WTC11 (cell line): Measurements from ENCODE around the gene OR2G2. TPM values are rescaled to one million over a fixed set of nuclear protein-coding genes. Genes with fewer than 3 reads are reported as not detected.
A peak's percentile ranks its signal among the peaks of the same experiment; 100 is the strongest.

Experiments
- ATAC-seq: fragments of 200-7000 bp; cut with Tn5 transposase; 2 replicates; pipeline ENCODE4 v1.10.0; 2021; ENCODE audit warnings: mild to moderate bottlenecking, moderate library complexity
- CTCF ChIA-PET: fragments of 300-600 bp; sonication (Branson Sonifier 250); formaldehyde crosslinking; loops from one replicate; lab custom pipeline; 2021; ENCODE audit warnings: antibody characterized with exemption; lab: Charles Lee
- POLR2A ChIA-PET: fragments of 350-600 bp; sonication (Branson Sonifier 250); formaldehyde crosslinking; loops from one replicate; lab custom pipeline; 2021; ENCODE audit warnings: antibody characterized with exemption; lab: Charles Lee
- DNase-seq: peaks from one replicate; pipeline ENCODE4 v3.0.0; 2021; ENCODE audit warnings: low spot score
- H3K27ac Mint-ChIP-seq: 2 replicates; pipeline ENCODE4 v1.8.0; 2021; ENCODE audit warnings: mixed read lengths
- H3K27me3 Mint-ChIP-seq: 2 replicates; pipeline ENCODE4 v1.8.0; 2021; ENCODE audit warnings: low read depth, mild to moderate bottlenecking, moderate library complexity, mixed read lengths
- H3K36me3 Mint-ChIP-seq: 2 replicates; pipeline ENCODE4 v1.8.0; 2021; ENCODE audit warnings: mixed read lengths
- H3K4me1 Mint-ChIP-seq: 2 replicates; pipeline ENCODE4 v1.8.0; 2022; ENCODE audit warnings: mixed read lengths
- H3K4me3 Mint-ChIP-seq: 2 replicates; pipeline ENCODE4 v1.8.0; 2021; ENCODE audit warnings: mild to moderate bottlenecking, moderate library complexity, mixed read lengths
- H3K9me3 Mint-ChIP-seq: 2 replicates; pipeline ENCODE4 v1.8.0; 2021; ENCODE audit warnings: mixed read lengths
- CBFB ChIP-seq: sonication (generic); formaldehyde crosslinking; IDR thresholded peaks from 2 replicates; pipeline ENCODE4 v1.8.1; 2022; ENCODE audit warnings: mild to moderate bottlenecking, low read depth, missing genetic modification reagents
- CDX4 ChIP-seq: fragments of 250-450 bp; sonication (Bioruptor Pico); IDR thresholded peaks from 2 replicates; pipeline ENCODE4 v1.9.0; 2021; ENCODE audit warnings: moderate library complexity, mild to moderate bottlenecking, inconsistent platforms, borderline replicate concordance
- CREM ChIP-seq: sonication (generic); formaldehyde crosslinking; IDR thresholded peaks from 2 replicates; pipeline ENCODE4 v1.8.1; 2022; ENCODE audit warnings: mild to moderate bottlenecking, missing genetic modification reagents, moderate library complexity
- GABPB1 ChIP-seq: sonication (generic); formaldehyde crosslinking; IDR thresholded peaks from 2 replicates; pipeline ENCODE4 v1.8.1; 2023; ENCODE audit warnings: mild to moderate bottlenecking, missing genetic modification reagents
- GRHL2 ChIP-seq: fragments of 250-450 bp; sonication (Bioruptor Pico); IDR thresholded peaks from 2 replicates; pipeline ENCODE4 v1.8.0; 2022; ENCODE audit warnings: mild to moderate bottlenecking, moderate library complexity; ENCODE audit not compliant: insufficient replicate concordance, severe bottlenecking
- JAZF1 ChIP-seq: fragments of 250-450 bp; sonication (Bioruptor Pico); IDR thresholded peaks from 2 replicates; pipeline ENCODE4 v1.9.0; 2021; ENCODE audit warnings: moderate library complexity, mild to moderate bottlenecking, inconsistent platforms
- MXD4 ChIP-seq: fragments of 250-450 bp; sonication (Bioruptor Pico); IDR thresholded peaks from 2 replicates; pipeline ENCODE4 v1.8.0; 2021; ENCODE audit warnings: mild to moderate bottlenecking, moderate library complexity, borderline replicate concordance
- MYBL2 ChIP-seq: sonication (generic); formaldehyde crosslinking; IDR thresholded peaks from 2 replicates; pipeline ENCODE4 v1.8.1; 2023; ENCODE audit warnings: mild to moderate bottlenecking, moderate library complexity, missing genetic modification reagents
- NFYB ChIP-seq: sonication (generic); formaldehyde crosslinking; conservative IDR thresholded peaks from 2 replicates; pipeline ENCODE4 v1.8.0; 2022; ENCODE audit warnings: low read depth, missing genetic modification reagents
- NR1H2 ChIP-seq: sonication (generic); formaldehyde crosslinking; IDR thresholded peaks from 2 replicates; pipeline ENCODE4 v1.9.0; 2021; ENCODE audit warnings: mild to moderate bottlenecking, moderate library complexity, missing genetic modification reagents
- OVOL2 ChIP-seq: fragments of 250-450 bp; sonication (Bioruptor Pico); IDR thresholded peaks from 2 replicates; pipeline ENCODE4 v1.9.0; 2021; ENCODE audit warnings: mild to moderate bottlenecking, borderline replicate concordance
- PREB ChIP-seq: sonication (generic); formaldehyde crosslinking; IDR thresholded peaks from 2 replicates; pipeline ENCODE4 v1.8.1; 2022; ENCODE audit warnings: mild to moderate bottlenecking, missing genetic modification reagents, moderate library complexity, borderline replicate concordance
- RORB ChIP-seq: fragments of 250-450 bp; sonication (Bioruptor Pico); IDR thresholded peaks from 2 replicates; pipeline ENCODE4 v1.9.0; 2021; ENCODE audit warnings: mild to moderate bottlenecking
- SMAD4 ChIP-seq: sonication (generic); formaldehyde crosslinking; IDR thresholded peaks from 2 replicates; pipeline ENCODE4 v1.8.0; 2022; ENCODE audit warnings: mild to moderate bottlenecking, missing genetic modification reagents
- STAT6 ChIP-seq: sonication (generic); formaldehyde crosslinking; conservative IDR thresholded peaks from 2 replicates; pipeline ENCODE4 v1.8.1; 2023; ENCODE audit warnings: mild to moderate bottlenecking, low read depth, missing genetic modification reagents, moderate library complexity
- ZNF219 ChIP-seq: sonication (generic); formaldehyde crosslinking; IDR thresholded peaks from 2 replicates; pipeline ENCODE4 v1.8.0; 2023; ENCODE audit warnings: missing genetic modification reagents, mild to moderate bottlenecking, borderline replicate concordance
- ZNF423 ChIP-seq: fragments of 250-450 bp; sonication (Bioruptor Pico); IDR thresholded peaks from 2 replicates; pipeline ENCODE4 v2.1.2; 2022; ENCODE audit warnings: mild to moderate bottlenecking, moderate library complexity
- ZNF425 ChIP-seq: fragments of 250-450 bp; sonication (Bioruptor Pico); conservative IDR thresholded peaks from 2 replicates; pipeline ENCODE4 v1.9.0; 2021; ENCODE audit warnings: mild to moderate bottlenecking
- ZNF512 ChIP-seq: sonication (generic); formaldehyde crosslinking; IDR thresholded peaks from 2 replicates; pipeline ENCODE4 v1.8.1; 2022; ENCODE audit warnings: missing genetic modification reagents, borderline replicate concordance
- total RNA-seq: library from RNA; stranded (reverse); gene quantifications from 3 replicates; pipeline ENCODE4 v1.2.3, GENCODE V29; 2021

Gene OR2G2
- total RNA-seq, 1 experiment from 2014 or later, result not detected

- no peak for TF ChIP-seq NR1H2
These were observed 47.6 kb upstream of the OR2G2 start (continued) for GRCh38 chr1:247540581-247540980.

- Mint-ChIP-seq H3K27me3 (no peaks in the 10 kb centered on the region), H3K4me3 (no peak overlapping the region), H3K27ac (no peak overlapping the region), H3K9me3 (0 out of 2 replicates have a peak, but pooled peaks cover 3% of the 10 kb centered on the region), H3K4me1 (peaks cover 10% of the 10 kb centered on the region), H3K36me3 (no peaks in the 10 kb centered on the region)
- ATAC-seq (no peak), DNase-seq (no peak)
- ChIA-PET POLR2A (no interaction called here), CTCF (interaction anchor here (3.8 kb wide), 1 partner anchor 11 kb away, joined by 18 read pairs; no protein-coding TSS in a partner anchor)
- TF ChIP-seq STAT6 (CRISPR knock-in tag), result no peak
- TF ChIP-seq SMAD4 (CRISPR knock-in tag), result no peak
These were observed 45.3 kb upstream of the OR2G2 start for GRCh38 chr1:247542811-247543210.

GRCh38 chr1:247548092-247548491 lies 40.1 kb upstream of the OR2G2 start:
- Mint-ChIP-seq H3K4me3 (no peak overlapping the region), H3K9me3 (peaks cover 8% of the 10 kb centered on the region; the same call in 1 of the 2 replicates), H3K4me1 (peaks cover 21% of the 10 kb centered on the region), H3K27me3 (no peaks in the 10 kb centered on the region), H3K27ac (no peak overlapping the region), H3K36me3 (no peaks in the 10 kb centered on the region)
- peak; percentile 74 for ATAC-seq
- TF ChIP-seq NFYB (CRISPR knock-in tag) (no peak), GRHL2 (no peak), PREB (CRISPR knock-in tag) (no peak), GABPB1 (CRISPR knock-in tag) (no peak), MXD4 (no peak), JAZF1 (CRISPR knock-in tag) (no peak), ZNF423 (CRISPR knock-in tag) (no peak), MYBL2 (CRISPR knock-in tag) (no peak), OVOL2 (no peak), CREM (CRISPR knock-in tag) (no peak), CBFB (CRISPR knock-in tag) (no peak), ZNF425 (CRISPR knock-in tag) (no peak), ZNF219 (CRISPR knock-in tag) (no peak), ZNF512 (no peak), RORB (CRISPR knock-in tag) (no peak), CDX4 (CRISPR knock-in tag) (no peak)
- ChIA-PET POLR2A (no interaction called here), CTCF (no interaction called here)
- no peak for DNase-seq
